ENCODE results near the gene DCST2. TPM values are rescaled to one million over a fixed set of nuclear protein-coding genes. Genes with fewer than 3 reads are reported as not detected.

Gene DCST2
- total RNA-seq (1 to 10 TPM in 1 of 2 experiments, under 1 TPM in 1; 0.83 to 1.1 TPM), polyA plus RNA-seq (not detected), total RNA-seq (0 to 0.86 (median 0.35) reads per million in 6 experiments)

GRCh38 chr1:155033524-155033923, at the start of gene DCST2, which contains the start of gene DCST1:
TSS of gene DCST2 (minus strand) at chr1:155033781. CDS start at chr1:155033701, 80 bp downstream.
TSS of gene DCST1 (plus strand) at chr1:155033824. CDS start at chr1:155034037, 213 bp downstream.
- H3K36me3 Mint-ChIP-seq, result no peaks in the 10 kb centered on the region
- H3K4me3 Mint-ChIP-seq, result no peak within 1 kb of the TSS
- H3K4me1 Mint-ChIP-seq, result peaks cover 0 to 1% (median 0%) of the 10 kb centered on the region in 4 donors
- POLR2A ChIA-PET, result no interaction called here
- peak within 1 kb of the TSS in 1 of 10 donors; percentile 14 for H3K27ac Mint-ChIP-seq
- DNase-seq, result no peak
- H3K27me3 Mint-ChIP-seq, result peaks cover 0 to 12% (median 3%) of the 10 kb centered on the region in 5 donors
- ATAC-seq, result no peak
- no peaks in the 10 kb centered on the region for H3K9me3 Mint-ChIP-seq

GRCh38 chr1:155083052-155083541, 49.5 kb upstream of the DCST2 start:
- DNase-seq (no peak), ATAC-seq (no peak)
- Mint-ChIP-seq H3K4me3 (peak overlapping the region in 7 of 10 donors; percentile 39 to 81 (median 53)), H3K27ac (no peak overlapping the region), H3K4me1 (peaks cover 25 to 57% (median 54%) of the 10 kb centered on the region in 4 donors), H3K36me3 (no peaks in the 10 kb centered on the region), H3K27me3 (peaks cover 22 to 53% (median 30%) of the 10 kb centered on the region in 5 donors), H3K9me3 (no peaks in the 10 kb centered on the region)
- POLR2A ChIA-PET, result interaction anchor here (0.6 to 2.9 kb wide), 2 partner anchors 22 to 222 kb away, joined by 4 to 44 read pairs; partner anchors contain the start of gene EFNA4

- peak in 1 of 10 donors; percentile 23 for DNase-seq
- H3K27me3 Mint-ChIP-seq, result peaks cover 22 to 53% (median 30%) of the 10 kb centered on the region in 5 donors
- peak overlapping the region in 2 of 10 donors; percentile 45 to 79 for H3K27ac Mint-ChIP-seq
- H3K4me1 Mint-ChIP-seq, result peaks cover 28 to 60% (median 55%) of the 10 kb centered on the region in 4 donors
- H3K36me3 Mint-ChIP-seq, result no peaks in the 10 kb centered on the region
- H3K4me3 Mint-ChIP-seq, result peak overlapping the region in 9 of 10 donors; percentile 20 to 81 (median 56)
- H3K9me3 Mint-ChIP-seq, result no peaks in the 10 kb centered on the region
- ATAC-seq, result no peak
- POLR2A ChIA-PET, result interaction anchor here (0.6 kb wide), 1 partner anchor 19 kb away, joined by 3 read pairs; the partner anchor contains the start of gene EFNA4
Observed at GRCh38 chr1:155082301-155083051, 48.9 kb upstream of the DCST2 start.

- Mint-ChIP-seq H3K4me1 (peaks cover 30 to 60% (median 55%) of the 10 kb centered on the region in 4 donors), H3K4me3 (peak overlapping the region; percentile 55 to 94 (median 80)), H3K9me3 (no peaks in the 10 kb centered on the region), H3K36me3 (no peaks in the 10 kb centered on the region), H3K27ac (peak overlapping the region in 7 of 10 donors; percentile 1 to 79 (median 59)), H3K27me3 (peaks cover 22 to 53% (median 30%) of the 10 kb centered on the region in 5 donors)
- ATAC-seq (no peak), DNase-seq (peak in 2 of 10 donors; percentile 34 to 38)
- POLR2A ChIA-PET, result interaction anchor here (0.6 to 2.8 kb wide), 8 partner anchors 12 to 971 kb away, joined by 3 to 14 read pairs (median 3); partner anchors contain the start of gene EFNA4
Observed at GRCh38 chr1:155081472-155082300, 48.1 kb upstream of the DCST2 start.

- DNase-seq (peak in 4 of 10 donors; percentile 30 to 46 (median 40)), ATAC-seq (no peak)
- Mint-ChIP-seq H3K27ac (peak overlapping the region in 1 of 10 donors; percentile 57), H3K9me3 (no peaks in the 10 kb centered on the region), H3K4me3 (peak overlapping the region in 9 of 10 donors; percentile 59 to 94 (median 80)), H3K36me3 (no peaks in the 10 kb centered on the region), H3K27me3 (peaks cover 22 to 53% (median 30%) of the 10 kb centered on the region in 5 donors), H3K4me1 (peaks cover 27 to 56% (median 52%) of the 10 kb centered on the region in 4 donors)
- POLR2A ChIA-PET, result interaction anchor here (0.8 to 2.8 kb wide), 9 partner anchors 10 to 972 kb away, joined by 3 to 14 read pairs (median 3); no protein-coding TSS in a partner anchor
Observed at GRCh38 chr1:155080312-155081228, 47.0 kb upstream of the DCST2 start.

GRCh38 chr1:155079487-155080311, 46.1 kb upstream of the DCST2 start:
- peaks cover 27 to 48% (median 45%) of the 10 kb centered on the region in 4 donors for H3K4me1 Mint-ChIP-seq
- POLR2A ChIA-PET, result interaction anchor here (0.5 to 2.8 kb wide), 5 partner anchors 10 to 471 kb away, joined by 4 to 14 read pairs (median 7); partner anchors contain the start of gene EFNA4

GRCh38 chr1:155079210-155079486, 45.6 kb upstream of the DCST2 start:
- POLR2A ChIA-PET, result interaction anchor here (1.4 to 2.8 kb wide), 4 partner anchors 9 to 28 kb away, joined by 4 to 14 read pairs (median 7); partner anchors contain the start of gene EFNA4
- peak; percentile 5 to 7 for ATAC-seq

More at GRCh38 chr1:155079487-155080311, 46.1 kb upstream of the DCST2 start:
- Mint-ChIP-seq H3K27ac (peak overlapping the region in 9 of 10 donors; percentile 0 to 89 (median 61)), H3K4me3 (peak overlapping the region; percentile 71 to 91 (median 84)), H3K27me3 (peaks cover 22 to 48% (median 30%) of the 10 kb centered on the region in 5 donors), H3K9me3 (no peaks in the 10 kb centered on the region), H3K36me3 (no peaks in the 10 kb centered on the region)
- DNase-seq (peak in 2 of 10 donors; percentile 22 to 30), ATAC-seq (peak; percentile 24 to 26)

GRCh38 chr1:155078469-155079209, 45.1 kb upstream of the DCST2 start, which contains the start of gene EFNA3:
TSS of gene EFNA3 (plus strand) at chr1:155078837. CDS start at chr1:155078942, 105 bp downstream.
- Mint-ChIP-seq H3K4me1 (peaks cover 18 to 44% (median 42%) of the 10 kb centered on the region in 4 donors), H3K4me3 (peak within 1 kb of the TSS; percentile 71 to 91 (median 84)), H3K27ac (peak within 1 kb of the TSS in 9 of 10 donors; percentile 0 to 89 (median 62)), H3K9me3 (no peaks in the 10 kb centered on the region), H3K36me3 (no peaks in the 10 kb centered on the region), H3K27me3 (peaks cover 13 to 37% (median 21%) of the 10 kb centered on the region in 5 donors)
- DNase-seq (peak in 7 of 10 donors; percentile 46 to 67 (median 48)), ATAC-seq (peak; percentile 24 to 37)
- POLR2A ChIA-PET, result interaction anchor here (0.7 to 2.8 kb wide), 5 partner anchors 8 to 33 kb away, joined by 4 to 14 read pairs (median 7); partner anchors contain the start of gene EFNA4

More at GRCh38 chr1:155079210-155079486, 45.6 kb upstream of the DCST2 start:
- Mint-ChIP-seq H3K27ac (peak overlapping the region in 8 of 10 donors; percentile 1 to 89 (median 62)), H3K27me3 (peaks cover 17 to 42% (median 25%) of the 10 kb centered on the region in 5 donors), H3K36me3 (no peaks in the 10 kb centered on the region), H3K9me3 (no peaks in the 10 kb centered on the region), H3K4me1 (peaks cover 22 to 45% (median 42%) of the 10 kb centered on the region in 4 donors), H3K4me3 (peak overlapping the region; percentile 71 to 91 (median 84))
- DNase-seq, result peak in 2 of 10 donors; percentile 22 to 31

- Mint-ChIP-seq H3K9me3 (no peaks in the 10 kb centered on the region), H3K27me3 (peaks cover 12 to 30% (median 19%) of the 10 kb centered on the region in 5 donors), H3K36me3 (no peaks in the 10 kb centered on the region), H3K4me3 (peak overlapping the region; percentile 42 to 88 (median 60)), H3K4me1 (peaks cover 19 to 48% (median 46%) of the 10 kb centered on the region in 4 donors), H3K27ac (peak overlapping the region in 2 of 10 donors; percentile 0 to 71)
- DNase-seq, result no peak
- POLR2A ChIA-PET, result interaction anchor here (0.7 to 1.4 kb wide), 2 partner anchors 14 to 32 kb away, joined by 4 to 7 read pairs; partner anchors contain the start of gene EFNA4
- no peak for ATAC-seq
Observed at GRCh38 chr1:155077758-155078445, 44.3 kb upstream of the DCST2 start.

All from naive thymus-derived CD8-positive, alpha-beta T cell (primary cell).